ENCODE data around the gene VSNL1.

The VSNL1 gene

DNA sequence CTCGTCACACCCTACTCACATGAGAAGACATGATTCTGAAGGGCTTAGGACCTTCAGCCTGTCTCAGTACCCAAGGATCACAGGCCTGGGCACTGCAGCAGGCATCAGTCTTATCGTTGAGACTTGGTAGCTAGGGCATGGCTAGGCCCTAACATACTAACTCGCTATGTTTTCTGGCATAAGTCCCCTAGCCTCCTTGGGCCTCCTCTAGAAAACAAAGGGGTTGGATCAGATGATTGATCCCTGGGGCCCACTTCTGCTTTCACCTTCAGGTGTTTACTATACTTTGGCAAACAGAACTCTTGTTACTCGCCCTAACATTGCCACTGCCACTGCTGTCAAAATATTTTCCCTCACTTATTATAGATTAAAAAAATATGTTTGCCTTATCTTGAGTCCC lies 44.2 kb downstream of the VSNL1 start:
- DNase-seq: peak in 1 of 3 experiments; percentile 35

DNA sequence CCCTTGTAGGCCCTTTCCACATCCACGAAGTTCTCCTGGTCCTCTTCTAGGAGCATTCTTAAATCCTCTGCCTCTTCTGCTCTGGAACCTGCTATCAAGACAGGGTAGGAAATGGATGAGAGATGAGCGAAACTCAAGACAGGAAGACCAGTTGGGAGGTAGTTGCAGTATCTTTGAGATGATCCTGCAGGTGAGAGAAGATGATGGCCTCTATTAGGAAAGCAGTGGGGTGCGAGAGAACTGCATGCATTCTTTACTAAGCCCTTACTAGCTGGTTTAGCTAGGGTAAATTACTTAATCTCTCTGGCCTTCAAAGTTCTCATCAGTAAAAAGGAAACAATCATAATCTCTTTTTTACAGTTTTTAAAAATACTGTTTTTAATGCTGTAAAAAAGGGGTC lies 47.0 kb downstream of the VSNL1 start:
- DNase-seq: no peak

DNA sequence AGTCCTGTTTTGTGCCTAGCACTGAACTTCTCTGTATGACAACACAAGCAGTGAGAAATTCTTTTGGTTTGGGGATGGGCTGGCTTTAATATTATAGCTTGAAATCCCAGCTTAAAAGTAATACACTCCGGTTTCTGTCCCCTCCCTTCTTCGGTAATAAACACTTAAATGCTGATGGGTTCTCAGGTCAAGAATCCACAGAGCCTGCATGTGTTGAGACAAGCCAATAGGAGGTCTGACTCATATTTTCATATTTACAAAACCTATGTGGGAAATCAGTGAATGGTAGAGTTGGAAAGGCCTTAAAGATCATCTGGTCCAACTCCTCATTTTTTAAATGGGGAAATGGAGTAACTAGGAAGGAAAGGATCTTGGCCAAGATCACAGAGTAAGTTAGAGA lies 47.5 kb downstream of the VSNL1 start:
- DNase-seq: no peak

DNA sequence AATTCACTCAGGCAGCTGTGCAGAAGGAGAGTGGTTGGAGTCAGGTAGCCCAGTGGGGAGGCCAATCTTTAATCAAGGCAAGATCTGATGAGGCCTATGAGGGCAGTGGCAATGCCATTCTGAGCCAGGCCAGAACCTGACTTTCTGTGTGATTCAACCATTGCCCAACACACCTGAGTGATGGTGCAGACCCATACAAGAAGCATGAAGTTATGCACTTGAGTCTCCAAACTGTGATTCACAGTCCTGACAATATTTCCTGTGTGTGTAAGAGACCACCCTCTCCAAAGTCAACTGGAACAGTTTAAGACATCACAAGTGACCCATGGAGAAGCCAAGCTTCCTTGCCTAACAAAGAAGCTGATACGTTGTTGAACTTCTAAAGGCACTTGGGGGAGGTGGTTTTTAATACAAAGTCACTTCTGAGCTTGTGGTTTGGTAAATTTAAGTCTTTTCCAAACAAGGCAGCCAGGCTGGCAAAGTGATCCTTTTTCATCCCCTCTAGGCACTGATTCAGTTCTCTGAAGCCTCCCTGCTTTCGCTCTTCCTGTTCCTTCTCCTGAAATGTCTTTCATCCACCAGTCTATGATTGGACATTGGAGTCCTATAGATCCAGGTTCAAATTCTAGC lies 49.0 kb downstream of the VSNL1 start:
- no peak for DNase-seq

DNA sequence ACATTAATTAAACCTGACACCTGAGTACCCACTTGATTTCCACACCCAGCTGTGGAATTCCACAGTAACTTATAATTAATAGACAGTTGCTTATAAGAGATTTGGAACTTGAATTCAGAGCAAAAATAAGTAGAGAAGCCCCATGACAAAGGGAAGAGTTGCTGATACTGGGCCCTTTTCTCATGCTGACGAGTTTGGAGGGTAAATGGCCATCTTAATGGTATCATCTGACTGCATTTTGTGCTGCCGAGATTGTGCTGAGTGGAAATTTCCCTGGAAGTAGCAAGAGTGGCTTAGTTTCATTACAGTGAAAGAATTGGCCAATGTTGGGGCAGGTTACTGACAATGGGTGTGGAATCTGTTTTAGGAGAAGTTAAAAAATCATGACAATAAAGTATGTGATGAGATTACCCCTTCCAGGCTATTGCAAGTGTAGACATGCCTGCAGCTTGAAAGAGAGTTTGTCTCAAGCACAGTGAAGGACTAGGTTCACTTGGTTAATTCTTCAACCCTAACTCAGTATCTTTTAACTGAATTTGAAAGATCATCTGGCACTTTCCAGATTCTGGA lies 49.9 kb downstream of the VSNL1 start:
- no peak for DNase-seq

DNA sequence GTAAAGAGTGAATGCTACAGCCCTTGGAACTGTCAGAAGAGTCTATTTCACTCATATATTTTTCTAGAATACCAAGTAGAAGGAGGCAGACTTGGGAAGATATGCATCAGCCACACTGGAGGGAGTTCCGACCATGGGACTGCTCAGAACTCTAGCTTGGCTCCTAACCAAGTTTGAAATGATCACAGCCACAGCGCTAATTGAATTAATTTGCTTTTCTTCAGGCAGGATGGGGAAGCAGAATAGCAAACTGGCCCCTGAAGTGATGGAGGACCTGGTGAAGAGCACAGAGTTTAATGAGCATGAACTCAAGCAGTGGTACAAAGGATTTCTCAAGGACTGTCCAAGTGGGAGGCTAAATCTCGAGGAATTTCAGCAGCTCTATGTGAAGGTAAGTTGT lies 51.4 kb downstream of the VSNL1 start:
- no peak for DNase-seq

DNA sequence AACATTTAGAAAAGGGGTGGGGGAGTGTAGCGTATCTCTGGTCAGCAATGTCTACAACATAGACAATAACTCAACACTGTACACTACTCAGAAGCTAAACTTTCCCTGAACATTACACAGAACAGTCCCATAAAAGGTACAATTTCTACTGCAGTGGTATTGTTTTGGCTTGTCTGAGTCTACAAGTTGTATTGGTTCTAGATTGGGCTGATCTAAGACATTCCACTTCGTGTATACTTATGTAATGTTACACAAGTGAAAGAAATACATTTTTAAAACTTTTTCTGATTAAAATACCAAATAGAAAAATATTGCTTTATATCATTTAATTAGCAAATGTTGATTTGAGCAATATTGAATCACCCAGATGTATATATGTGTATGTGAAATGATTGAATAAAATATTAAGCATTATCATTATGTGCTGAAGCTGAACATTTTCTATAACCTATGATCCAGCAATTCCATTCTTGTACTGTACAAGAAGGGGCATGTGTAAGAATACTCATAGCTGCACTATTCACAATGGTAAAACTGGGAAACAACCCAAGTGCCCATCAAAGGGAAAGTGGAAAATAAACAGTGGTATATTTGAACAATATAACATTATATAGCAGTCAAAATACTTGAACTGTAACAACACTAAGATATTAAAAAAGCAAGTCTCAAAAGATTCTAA lies 52.4 kb downstream of the VSNL1 start:
- DNase-seq: no peak

DNA sequence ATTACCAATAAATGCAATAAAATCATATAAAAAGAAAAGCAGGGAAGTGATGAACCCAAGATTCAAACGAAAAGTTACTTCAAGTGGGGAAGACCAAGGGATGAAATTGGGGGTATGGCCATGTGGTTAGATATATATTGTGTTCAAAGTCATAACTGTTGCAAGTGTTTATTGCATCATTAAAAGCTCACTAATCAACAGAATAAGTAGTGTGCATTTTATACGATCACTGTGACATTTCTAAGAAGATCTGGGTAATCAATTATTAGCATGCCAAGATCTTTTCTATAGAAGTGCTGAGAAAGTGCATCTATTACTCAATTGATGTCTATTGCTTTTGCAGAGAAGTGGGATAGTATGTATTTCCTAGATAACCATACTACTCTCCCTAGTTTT lies 52.9 kb downstream of the VSNL1 start:
- no peak for DNase-seq

DNA sequence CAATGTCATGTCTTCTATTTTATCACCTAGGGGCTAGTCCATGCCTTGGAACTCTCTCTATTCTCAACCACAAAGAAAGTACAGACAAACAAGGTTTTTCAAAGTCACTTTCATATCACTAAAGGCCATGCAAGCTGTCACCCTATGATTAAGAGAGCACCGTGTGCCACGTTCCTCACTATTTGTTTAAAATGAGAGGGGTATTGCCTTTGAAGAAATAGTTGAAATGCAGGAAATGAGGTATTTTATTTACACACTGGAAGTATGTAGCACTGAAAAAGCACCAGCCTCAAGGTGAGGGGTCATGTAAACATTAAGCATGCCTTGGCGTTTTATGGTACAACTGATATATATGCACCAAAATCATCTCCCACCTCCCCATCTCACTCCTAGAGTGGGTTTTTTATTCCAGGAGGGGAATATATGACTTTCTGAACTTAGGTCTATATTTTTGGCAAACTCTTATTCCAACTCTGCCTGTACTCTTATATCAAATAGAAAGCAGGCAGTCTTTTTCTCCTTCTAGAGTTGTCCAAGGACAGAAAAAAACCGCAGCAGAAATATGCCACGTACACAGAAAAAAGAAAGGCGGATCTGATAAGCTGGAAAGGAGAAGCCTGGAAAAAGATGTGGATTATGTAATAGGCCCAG lies 53.5 kb downstream of the VSNL1 start:
- DNase-seq: no peak

DNA sequence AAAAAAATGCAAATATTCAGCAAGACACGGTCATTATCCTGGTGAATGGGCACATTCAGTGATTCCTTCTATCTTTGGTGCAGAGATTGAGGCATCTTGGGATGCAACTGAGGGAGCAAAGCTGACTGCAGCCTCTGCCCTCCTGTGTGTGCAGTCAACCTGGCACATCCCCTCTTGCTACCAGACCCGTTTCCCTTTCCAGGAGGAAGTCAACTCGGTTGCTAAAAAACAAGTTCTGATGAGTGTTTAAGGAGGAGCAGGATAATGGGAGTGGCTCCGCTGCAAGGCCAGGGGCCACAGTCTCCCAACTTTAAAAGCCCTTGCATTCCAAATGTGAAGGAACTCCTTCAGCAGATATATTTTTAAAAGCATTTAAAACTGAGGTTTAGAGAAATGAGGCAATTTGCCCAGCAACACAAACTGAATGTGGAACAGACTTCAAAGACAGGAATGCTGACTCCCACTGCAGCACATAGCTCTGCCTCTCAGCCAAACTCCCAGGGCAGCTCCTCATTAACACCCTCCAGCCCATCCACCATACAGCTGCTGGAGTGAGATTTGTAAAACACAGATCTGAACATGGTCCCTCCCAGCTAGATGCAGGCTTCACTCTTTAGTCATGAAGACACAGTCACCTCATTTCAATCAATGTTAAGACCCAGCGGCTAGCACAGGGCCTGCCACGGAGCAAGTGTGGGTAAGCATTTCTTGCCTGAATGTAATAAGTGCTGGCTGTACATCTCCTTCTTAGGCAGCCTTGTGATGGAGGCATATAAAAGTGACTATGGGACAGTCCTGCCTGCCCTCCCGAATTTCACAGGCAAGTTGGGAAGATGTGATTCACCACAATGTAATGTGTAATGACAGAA lies 54.3 kb downstream of the VSNL1 start:
- no peak for DNase-seq

DNA sequence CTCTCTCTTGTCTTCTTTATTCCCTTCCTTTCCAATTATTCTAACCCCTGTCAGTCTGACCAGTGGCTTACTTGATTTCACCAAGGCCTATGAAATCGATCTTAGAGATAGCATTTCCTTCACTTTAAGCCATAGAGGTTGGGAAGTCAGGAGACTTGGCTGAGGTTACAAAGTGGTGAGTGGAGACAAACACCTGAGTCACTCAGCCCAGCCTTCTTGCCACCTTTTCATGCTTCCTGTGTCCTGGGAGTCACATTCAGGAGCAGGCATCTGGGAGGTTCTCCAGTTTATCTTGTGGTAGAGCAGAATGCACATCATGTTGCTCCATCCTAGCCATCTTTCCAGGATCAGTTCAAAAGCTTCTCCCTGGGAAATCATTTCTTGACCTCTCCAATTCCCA lies 59.1 kb downstream of the VSNL1 start:
- no peak for DNase-seq

DNA sequence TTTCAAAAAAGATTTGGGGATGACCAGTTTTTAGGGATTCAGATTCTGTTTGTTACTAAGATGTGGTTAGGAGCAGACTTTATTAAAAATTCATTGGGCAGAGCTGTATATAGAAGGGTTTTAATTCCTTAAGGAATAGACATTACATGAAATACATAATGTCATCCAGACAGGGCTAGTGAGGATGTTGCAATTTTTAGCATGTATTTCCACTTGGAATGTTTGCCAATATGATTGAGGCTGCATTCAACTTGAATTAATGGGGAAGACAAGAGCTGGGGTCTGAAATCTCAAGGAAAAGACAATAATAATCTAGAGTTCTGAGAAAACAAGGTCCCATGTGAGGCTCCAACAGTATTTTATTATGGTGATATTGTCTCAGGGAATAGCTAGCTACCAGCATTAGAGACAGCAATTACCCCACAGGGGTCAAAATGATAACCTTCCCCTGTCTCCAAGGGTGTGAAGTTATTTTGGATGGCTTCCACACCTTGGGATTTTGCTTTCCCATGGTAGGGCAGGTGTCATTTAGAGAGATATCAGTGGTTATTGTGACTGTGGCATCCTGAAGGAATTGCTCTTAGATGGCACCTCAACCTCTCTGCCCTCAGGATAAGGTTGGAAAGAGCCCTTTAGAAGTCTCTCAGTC lies 60.2 kb downstream of the VSNL1 start:
- no peak for DNase-seq

DNA sequence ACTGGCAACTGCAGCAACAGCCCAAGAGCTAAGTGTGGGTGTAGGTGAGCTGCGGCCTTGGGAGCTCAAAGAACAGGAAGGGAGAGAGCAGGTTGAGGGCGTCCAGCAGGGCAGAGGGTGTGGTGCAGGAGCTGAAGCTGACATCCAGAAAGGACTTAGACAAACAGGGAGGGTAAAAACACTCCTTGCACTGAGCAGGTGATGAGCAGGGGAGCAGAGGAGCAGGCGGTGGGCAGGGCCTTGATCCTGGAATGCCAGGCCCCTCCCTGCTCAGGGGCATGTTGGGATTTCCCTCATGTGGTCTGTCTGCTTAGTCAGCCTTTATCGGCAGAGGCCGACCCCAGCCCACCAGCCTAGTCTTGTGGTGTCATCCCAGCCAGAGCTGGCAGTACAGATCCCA lies 63.6 kb downstream of the VSNL1 start:
- no peak for DNase-seq

DNA sequence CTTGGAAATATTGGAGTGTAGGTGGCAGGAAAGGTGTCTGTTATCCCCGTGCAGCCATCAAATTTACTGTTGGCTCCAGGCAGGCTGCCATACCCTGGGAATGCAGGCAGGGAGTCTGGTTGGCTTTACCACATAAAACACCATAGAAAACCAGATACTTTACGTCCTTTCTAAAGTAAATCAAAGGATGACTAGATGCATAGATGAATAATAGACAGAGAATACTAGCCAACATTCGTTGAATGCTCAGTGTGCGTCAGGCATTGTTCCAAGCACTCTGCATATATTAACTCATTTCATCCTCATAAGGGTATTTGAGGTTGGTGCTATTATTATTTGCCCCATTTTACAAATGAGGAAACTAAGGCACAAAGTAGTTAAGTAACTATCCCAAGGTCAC lies 65.2 kb downstream of the VSNL1 start:
- no peak for DNase-seq

DNA sequence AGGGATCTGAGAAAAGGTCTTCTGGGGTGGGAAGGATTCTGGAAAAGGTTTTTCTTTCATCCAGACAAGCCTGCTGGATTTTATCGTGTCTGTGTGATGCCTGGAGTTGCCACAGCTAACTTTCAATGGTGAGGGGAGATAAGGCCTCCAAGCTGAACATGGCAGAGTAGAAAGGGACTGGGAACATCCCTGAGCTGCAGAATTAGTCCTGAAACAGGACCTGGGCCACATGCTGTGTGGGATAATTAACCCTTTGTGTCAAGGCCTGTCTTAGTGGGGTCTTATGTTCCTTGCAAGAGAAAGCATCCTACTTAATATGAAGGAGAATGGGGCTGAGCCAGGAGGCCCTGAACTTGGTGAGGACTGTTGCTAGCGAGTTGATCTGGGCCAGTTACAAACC lies 66.4 kb downstream of the VSNL1 start:
- no peak for DNase-seq

DNA sequence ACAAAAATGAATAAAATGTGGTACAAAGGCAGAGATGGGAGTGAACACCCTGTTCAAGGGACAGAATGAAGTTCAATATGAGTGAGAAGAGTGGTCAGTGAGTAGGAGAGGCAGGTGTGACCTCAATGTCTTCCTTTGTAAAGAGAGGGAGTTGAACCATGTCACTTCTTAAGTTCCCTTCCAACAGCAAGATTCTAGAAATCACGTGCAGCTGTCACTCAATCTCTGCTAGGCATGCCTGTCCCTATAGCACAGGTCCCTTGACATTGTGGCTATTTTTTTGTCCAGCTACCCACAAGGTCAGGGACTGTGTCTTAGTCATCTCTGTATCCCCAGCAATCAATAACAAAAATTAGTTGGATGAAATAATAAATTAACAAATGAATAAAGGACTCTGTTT lies 66.9 kb downstream of the VSNL1 start:
- DNase-seq: no peak

DNA sequence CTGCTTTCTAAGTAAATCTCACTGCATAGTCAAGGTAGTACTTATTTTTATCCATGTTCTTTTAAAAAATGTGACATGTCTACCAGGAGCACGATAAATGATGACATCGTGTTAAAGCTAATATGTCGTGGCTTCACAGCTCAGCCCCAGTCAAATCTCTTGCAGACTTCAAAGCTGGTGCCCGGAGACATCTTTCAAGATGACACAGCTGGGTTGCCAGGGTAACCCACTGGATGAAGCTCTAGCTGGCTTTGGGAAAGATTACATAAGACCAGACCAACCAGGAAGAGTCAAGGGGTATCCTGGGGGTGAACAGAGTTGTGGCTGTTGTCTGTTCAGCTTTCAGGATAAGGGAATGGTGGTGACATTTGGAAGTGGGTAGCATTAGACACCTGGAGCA lies 67.8 kb downstream of the VSNL1 start:
- peak in 1 of 3 experiments; percentile 7 for DNase-seq

DNA sequence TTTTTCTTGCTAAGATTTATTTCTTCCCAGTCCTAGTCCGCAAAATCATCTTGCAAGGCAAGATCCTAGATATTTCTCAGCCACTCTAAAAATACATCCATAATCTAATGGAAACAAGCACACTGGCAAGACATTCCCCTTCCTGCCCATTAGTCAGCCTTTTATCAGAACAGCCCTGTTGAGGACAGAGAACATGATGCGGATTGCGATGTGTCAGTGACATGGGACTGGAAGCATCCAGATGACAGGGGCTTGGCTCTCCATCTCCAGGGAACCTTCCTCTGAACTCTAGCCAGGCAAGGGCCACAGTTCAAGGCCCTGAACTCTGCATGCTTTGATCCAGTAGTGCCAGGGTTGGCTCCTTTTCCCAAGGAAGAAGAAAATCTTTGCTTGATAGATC lies 70.0 kb downstream of the VSNL1 start:
- no peak for DNase-seq

DNA sequence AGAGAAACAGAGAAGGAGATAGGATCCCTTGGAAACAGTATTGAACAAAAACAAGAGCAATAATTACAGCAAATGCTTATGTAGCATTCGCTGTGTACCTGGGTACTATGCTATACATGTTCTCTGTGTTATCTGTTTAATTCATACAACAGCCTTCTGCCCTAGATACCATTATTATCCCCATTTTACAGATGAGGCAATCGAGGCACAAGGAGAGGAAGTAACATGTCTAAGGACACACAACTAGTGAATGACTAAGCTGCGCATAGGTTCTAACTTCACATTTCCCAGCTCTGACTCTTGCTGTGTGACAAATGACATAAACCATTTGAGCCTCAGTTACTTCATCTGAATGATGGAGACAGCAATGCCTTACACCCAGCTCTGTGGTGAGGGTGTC lies 70.5 kb downstream of the VSNL1 start:
- no peak for DNase-seq

DNA sequence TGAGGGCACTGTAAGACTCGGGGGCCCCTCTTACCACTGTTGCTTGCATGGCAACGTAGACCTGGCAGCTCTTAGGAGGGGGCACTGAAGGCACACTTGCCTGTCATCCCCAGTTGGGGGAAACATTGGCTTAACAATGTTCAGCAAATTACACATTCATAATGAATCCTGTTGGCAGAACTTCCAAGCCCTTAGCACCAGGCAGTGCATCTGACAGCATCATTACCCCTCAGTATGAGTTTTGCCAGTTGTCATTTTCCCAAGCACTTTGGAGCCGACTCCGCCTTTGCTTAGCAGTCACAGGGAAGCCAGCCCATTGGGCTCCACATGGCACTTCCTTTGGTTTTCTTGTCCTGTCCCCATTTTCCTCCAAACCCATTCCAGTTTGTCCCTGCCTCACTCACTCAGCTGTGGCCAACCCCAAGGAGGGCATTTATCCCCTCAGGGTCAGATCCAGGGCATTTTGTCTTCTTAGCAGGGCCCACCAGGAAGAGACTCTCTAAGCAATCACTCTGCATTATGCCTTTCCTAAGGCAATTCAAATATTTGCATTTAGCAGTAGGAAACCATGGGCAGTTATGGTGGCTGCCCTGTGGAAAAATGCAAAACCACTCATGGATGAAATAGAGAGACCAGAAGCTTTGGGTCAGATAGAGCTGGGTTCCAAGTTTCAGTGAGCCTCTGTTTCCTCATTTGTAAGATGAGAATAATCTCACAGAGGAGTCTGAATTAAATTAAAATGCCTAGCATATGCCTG lies 73.9 kb downstream of the VSNL1 start:
- no peak for DNase-seq

DNA sequence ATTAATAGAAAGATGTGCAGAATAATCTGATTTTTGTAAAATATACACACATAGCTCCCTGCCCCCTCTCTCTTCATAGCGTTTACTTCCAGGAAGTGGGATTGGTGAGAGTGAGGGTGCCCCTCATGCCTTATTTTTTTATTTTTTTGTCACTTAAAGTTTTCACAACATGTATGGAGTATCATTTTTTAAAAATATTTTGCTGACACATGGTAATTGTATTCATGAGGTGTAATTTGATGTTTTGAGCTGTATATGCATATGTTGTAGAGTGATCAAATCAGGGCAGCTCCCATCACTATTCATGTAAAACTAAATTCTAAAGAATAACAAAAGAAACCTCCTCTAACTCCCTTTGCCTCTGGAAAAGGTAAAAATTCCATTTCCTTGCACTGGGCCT lies 74.7 kb downstream of the VSNL1 start:
- no peak for DNase-seq

Measured in NCI-H1417 (cell line).